GM12801 (cell line): Measurements from ENCODE around the gene SYS1.

ENCODE experiments used
- TF ChIP-seq, protein P1 (sequence below): IDR thresholded peaks from one replicate; pipeline ENCODE4 v1.5.1; 2011; ENCODE audit warnings: control low read depth; ENCODE audit not compliant: insufficient read length; ENCODE audit errors: extremely low read depth

The SYS1 gene

DNA sequence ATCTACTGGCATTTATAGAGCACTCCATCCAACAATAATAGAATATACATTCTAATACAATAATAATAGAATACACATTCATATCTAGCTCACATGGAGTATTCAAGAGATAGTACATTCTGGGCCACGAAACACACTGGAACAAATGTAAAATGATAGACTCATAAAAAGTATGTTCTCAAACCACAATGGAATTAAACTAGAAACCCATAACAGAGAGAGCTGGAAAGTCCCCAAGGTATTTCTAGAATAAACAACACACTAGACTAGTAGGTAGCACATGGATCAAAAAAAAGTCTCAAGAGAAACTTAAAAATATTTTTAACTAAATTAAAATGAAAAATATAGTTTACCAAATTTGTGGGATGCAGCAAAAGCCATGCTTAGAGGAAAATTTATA, 24.3 kb downstream of the SYS1 start:
- TF ChIP-seq, protein P1, sequence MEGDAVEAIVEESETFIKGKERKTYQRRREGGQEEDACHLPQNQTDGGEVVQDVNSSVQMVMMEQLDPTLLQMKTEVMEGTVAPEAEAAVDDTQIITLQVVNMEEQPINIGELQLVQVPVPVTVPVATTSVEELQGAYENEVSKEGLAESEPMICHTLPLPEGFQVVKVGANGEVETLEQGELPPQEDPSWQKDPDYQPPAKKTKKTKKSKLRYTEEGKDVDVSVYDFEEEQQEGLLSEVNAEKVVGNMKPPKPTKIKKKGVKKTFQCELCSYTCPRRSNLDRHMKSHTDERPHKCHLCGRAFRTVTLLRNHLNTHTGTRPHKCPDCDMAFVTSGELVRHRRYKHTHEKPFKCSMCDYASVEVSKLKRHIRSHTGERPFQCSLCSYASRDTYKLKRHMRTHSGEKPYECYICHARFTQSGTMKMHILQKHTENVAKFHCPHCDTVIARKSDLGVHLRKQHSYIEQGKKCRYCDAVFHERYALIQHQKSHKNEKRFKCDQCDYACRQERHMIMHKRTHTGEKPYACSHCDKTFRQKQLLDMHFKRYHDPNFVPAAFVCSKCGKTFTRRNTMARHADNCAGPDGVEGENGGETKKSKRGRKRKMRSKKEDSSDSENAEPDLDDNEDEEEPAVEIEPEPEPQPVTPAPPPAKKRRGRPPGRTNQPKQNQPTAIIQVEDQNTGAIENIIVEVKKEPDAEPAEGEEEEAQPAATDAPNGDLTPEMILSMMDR: no peak

DNA sequence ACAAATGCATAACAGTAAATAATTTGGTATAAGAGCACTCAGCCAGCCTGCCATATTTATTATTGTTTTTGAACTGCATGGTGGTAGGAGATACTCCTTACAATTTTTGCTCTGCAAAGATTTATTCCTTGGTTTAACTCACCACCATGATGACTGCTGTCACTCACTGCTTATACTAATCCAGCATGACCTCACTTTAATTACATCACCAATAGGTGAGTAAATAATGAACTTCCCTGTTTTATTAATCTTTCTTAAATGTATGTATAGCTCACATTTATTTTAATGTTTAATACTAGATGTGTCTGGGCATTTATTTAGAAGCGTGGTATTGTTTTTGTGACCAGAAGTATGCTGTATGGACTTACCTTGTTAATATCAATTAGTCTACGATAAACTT, 28.0 kb downstream of the SYS1 start:
- TF ChIP-seq, protein P1: no peak

DNA sequence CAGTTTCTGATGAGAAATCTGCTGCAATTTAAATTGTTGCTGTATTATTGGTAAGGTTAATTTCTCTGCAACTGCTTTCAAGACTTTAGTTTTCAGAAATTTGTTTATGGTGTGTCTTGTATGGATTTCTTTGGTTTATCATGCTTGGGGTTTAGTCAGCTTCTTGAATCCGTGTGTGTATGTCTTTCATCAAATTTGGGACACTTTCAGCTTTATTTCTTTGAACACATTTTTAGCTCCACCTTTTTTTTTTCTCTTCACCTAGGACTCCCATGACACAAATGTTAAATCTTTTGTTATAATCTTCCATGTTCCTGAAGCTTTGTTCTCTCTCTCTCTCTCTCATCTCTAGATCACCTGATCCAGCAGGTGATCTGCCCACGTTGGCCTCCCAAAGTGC, 28.6 kb downstream of the SYS1 start:
- TF ChIP-seq, protein P1: no peak

DNA sequence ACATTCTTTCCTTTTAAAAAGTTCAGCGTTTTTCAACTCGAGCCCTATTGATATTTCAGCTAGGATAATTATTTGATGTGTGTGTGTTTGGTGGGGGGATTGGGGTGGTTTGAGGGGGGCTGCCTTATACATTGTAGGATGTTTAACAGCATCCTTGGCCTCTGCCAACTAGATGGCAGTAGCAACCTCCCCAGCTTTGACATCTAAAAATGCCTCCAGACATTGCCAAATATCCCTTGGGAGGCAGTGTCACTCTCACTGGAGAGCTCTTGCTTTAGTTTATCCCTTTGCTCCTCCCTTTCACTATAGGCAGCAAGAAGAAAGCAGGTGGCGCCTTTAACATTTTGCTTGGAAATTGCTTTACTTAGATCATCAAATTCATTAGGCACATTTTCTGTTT, 29.8 kb downstream of the SYS1 start:
- TF ChIP-seq, protein P1: no peak

DNA sequence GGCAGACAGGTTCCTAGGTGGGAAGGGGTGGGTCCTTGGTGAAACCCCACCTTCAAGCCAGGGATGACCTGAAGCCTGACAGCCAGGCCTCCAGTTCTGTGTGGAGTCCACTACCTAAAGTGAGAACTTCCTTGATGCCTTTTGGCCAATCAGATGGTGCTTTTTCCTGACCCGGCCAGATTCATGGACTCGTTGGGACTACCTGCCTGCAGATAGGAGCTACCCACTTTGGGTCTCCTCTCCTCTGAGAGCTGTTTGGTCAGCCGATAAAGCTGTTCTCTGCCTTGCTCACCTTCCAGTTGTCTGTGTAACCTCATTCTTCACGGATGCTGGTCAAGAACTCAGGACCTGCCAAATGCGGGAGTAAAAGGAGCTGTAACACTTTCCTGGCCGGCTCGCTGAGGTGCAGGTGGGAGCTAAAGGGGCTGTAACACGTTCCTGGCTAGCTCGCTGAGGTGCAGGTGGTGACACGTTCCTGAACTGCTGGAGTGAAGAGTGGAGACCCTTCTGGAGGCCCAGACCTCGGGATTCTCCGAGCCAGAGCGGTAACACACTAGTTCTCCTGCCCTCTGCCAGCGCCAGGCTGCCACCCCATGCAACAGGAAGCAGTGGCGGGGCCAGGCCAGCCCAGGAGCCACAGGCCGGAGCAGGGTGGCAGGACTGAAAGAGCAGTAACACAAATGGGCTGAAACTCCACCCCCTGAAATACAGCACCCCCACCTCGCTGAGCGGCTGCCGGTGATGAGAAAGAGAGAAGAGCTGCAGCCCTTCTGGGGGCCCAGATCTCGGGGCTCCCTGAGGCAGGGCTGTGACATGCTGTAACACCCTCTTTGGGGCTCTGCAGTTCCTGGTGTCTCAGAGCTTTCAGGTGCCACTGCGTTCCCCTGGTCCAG, 31.5 kb downstream of the SYS1 start:
- TF ChIP-seq, protein P1: no peak

DNA sequence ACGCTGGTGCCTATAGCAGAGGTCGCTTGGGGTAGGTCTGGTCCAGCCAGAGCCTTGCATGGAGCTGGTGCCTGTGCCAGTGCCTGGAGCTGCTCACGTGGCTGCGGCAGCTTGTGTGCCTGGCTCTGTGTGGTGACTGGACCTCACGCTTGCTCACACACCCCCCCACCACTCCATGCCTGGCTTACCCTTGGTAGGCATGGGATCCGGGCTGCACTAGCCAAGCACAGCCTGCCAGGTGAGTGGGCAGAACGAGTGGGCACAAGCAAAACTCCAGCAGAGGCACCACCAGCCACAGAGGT, 32.1 kb downstream of the SYS1 start:
- TF ChIP-seq, protein P1: no peak

DNA sequence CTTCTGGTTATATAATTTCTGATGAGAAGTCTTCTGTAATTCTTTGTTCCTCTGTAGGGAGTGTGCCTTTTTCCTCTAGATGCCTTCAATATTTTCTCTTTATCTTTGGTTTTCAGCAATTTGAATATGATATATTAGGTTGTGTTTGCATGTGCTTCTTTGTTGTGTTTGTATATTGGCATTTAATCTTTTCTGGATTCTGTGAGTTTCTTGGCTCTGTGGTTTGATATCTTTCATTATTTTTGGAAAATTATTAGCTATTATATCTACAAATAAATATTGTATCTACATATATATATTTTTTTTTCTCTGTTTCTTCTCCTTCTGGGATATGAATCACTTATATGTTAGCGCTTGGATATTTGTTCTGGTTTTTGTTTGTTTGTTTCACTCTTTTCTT, 36.1 kb downstream of the SYS1 start:
- TF ChIP-seq, protein P1: no peak
